Measurements from ENCODE around the gene MID1.
A peak's percentile ranks its signal among the peaks of the same experiment; 100 is the strongest.

MID1 gene

DNA sequence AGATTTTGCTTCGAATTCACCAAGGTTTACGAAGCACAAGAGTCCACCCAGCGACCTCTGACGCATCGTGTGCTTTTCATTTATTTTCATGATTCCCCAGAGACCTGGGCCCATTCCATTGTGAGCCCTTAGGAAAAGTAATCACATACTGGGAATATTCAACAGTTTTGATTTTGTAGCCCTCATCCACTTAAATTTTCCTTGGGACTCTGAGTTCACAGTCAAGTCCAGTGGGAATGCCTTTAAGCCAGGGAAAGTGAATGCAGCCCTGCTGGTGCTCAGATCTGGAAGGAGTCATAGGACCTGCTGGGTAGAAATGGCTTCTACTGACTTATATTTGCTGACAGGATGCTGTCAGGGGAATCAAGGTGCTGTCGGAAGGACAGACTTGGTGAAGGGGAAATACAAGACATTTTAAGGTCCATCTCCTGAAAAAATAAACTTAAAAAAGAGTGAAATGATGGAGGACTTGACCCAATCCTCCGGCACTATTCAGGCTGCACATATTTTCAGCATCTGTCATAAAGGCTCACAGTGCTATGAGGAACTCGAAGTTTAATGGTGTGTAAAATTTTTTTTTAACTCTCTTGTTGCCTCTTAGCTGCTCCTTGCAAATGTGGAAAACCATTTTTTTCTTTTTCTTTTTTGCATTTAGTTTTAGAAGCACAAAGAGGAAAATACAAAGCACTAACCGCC lies 204.9 kb downstream of the MID1 start:
- TF ChIP-seq, protein P1, sequence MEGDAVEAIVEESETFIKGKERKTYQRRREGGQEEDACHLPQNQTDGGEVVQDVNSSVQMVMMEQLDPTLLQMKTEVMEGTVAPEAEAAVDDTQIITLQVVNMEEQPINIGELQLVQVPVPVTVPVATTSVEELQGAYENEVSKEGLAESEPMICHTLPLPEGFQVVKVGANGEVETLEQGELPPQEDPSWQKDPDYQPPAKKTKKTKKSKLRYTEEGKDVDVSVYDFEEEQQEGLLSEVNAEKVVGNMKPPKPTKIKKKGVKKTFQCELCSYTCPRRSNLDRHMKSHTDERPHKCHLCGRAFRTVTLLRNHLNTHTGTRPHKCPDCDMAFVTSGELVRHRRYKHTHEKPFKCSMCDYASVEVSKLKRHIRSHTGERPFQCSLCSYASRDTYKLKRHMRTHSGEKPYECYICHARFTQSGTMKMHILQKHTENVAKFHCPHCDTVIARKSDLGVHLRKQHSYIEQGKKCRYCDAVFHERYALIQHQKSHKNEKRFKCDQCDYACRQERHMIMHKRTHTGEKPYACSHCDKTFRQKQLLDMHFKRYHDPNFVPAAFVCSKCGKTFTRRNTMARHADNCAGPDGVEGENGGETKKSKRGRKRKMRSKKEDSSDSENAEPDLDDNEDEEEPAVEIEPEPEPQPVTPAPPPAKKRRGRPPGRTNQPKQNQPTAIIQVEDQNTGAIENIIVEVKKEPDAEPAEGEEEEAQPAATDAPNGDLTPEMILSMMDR (IDR thresholded peaks at IDR 0.05; ENCODE audit: insufficient read depth, low read length, poor library complexity, severe bottlenecking): no peak
- Histone ChIP-seq H3K27me3 (replicated peaks; ENCODE audit: control insufficient read depth, insufficient read depth, low read length) (no peaks in the 10 kb centered on the region; the same call in 1 of the 2 replicates), H3K4me3 (replicated peaks; ENCODE audit: low read depth, low read length) (no peak overlapping the region), H3K36me3 (ENCODE audit: control insufficient read depth, insufficient read depth, low read length) (no peaks in the 10 kb centered on the region)
- no peak for DNase-seq (ENCODE audit: extremely low read depth, insufficient read length)

- Histone ChIP-seq H3K36me3 (ENCODE audit: control insufficient read depth, insufficient read depth, low read length) (no peaks in the 10 kb centered on the region), H3K4me3 (replicated peaks; ENCODE audit: low read depth, low read length) (no peak overlapping the region), H3K27me3 (replicated peaks; ENCODE audit: control insufficient read depth, insufficient read depth, low read length) (no peaks in the 10 kb centered on the region; the same call in 1 of the 2 replicates)
- no peak for DNase-seq (ENCODE audit: extremely low read depth, insufficient read length)
- TF ChIP-seq, protein P1 (IDR thresholded peaks at IDR 0.05; ENCODE audit: insufficient read depth, low read length, poor library complexity, severe bottlenecking): no peak
Observed at GRCh38 chrX:10414862-10415261, 205.5 kb downstream of the MID1 start.

DNA sequence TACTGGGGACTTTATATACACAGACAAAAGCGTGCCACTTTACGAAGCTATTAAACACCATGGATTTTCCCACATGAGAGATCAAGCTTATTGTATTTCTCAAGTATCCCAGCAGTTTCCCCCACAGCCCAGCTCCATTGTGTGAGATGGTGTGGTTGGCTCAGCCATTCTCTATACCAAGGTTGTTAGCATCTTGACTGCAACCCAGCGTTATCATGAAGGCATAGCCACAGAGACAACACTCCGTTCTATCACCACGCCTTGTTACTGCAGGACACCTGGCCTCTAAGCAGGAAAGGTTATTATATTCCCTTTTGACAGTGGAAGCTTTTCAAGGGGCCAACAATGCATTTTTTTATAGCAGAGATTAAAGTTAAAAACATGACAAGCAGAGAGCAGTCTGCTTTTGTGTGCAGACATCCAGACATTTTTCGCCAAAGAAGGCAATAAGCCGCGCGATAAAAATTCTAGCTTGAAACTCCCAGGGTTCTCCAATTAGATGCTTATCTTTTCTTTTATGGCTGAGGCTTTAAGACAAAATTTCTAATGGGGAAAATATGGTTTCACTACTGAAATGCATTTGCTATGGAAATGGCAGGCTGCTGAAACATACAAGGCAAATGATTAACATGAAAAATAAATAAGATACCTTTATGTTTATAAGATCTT lies 206.1 kb downstream of the MID1 start:
- no peaks in the 10 kb centered on the region; the same call in 1 of the 2 replicates for H3K27me3 ChIP-seq (replicated peaks; ENCODE audit: control insufficient read depth, insufficient read depth, low read length)
- DNase-seq (ENCODE audit: extremely low read depth, insufficient read length): no peak
- H3K4me3 ChIP-seq (replicated peaks; ENCODE audit: low read depth, low read length): no peak overlapping the region
- TF ChIP-seq, protein P1 (IDR thresholded peaks at IDR 0.05; ENCODE audit: insufficient read depth, low read length, poor library complexity, severe bottlenecking): no peak
- H3K36me3 ChIP-seq (ENCODE audit: control insufficient read depth, insufficient read depth, low read length): no peaks in the 10 kb centered on the region

DNA sequence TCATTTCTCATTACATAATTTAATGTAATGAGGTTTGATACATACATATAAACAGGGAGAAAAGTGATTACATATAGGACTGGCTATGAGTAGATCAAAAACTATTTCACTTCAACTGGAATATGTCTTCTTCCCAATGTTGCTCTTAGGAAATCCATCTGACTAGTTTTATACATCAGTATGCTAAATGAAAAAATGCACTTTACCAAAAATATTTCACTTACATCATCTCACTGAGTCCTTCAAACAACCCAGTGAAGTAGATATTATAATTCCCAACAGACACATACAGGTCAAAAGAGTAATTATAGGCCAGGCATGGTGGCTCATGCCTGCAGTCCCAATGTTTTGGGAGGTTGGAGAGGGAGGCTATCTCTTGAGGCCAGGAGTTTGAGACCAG lies 215.9 kb downstream of the MID1 start:
- Histone ChIP-seq H3K36me3 (ENCODE audit: control insufficient read depth, insufficient read depth, low read length) (no peaks in the 10 kb centered on the region), H3K4me3 (replicated peaks; ENCODE audit: low read depth, low read length) (no peak overlapping the region), H3K27me3 (replicated peaks; ENCODE audit: control insufficient read depth, insufficient read depth, low read length) (no peaks in the 10 kb centered on the region)
- DNase-seq (ENCODE audit: extremely low read depth, insufficient read length): no peak
- TF ChIP-seq, protein P1 (IDR thresholded peaks at IDR 0.05; ENCODE audit: insufficient read depth, low read length, poor library complexity, severe bottlenecking): no peak

DNA sequence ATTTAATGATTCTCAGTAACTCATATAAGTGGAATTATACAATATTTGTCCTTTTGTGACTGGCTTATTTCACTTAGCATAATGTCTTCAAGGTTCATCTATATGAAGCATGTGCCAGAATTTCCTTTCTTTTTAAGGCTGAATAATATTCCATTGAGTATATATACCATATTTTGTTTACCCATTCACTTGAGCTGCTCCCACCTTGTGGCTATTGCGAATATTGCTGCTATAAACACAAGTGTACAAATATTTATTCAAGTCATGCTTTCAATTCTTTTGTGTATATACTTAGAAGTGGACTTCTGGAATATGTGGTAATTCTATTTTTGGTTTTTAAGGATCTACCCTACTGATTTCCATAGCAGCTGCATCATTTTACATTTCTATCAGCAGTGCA lies 219.1 kb downstream of the MID1 start:
- TF ChIP-seq, protein P1 (IDR thresholded peaks at IDR 0.05; ENCODE audit: insufficient read depth, low read length, poor library complexity, severe bottlenecking): peak; percentile 20
- Histone ChIP-seq H3K27me3 (replicated peaks; ENCODE audit: control insufficient read depth, insufficient read depth, low read length) (no peaks in the 10 kb centered on the region), H3K36me3 (ENCODE audit: control insufficient read depth, insufficient read depth, low read length) (no peaks in the 10 kb centered on the region), H3K4me3 (replicated peaks; ENCODE audit: low read depth, low read length) (no peak overlapping the region)
- no peak for DNase-seq (ENCODE audit: extremely low read depth, insufficient read length)
